ENCODE data around the gene CNPY1. TPM values are rescaled to one million over a fixed set of nuclear protein-coding genes. Genes with fewer than 3 reads are reported as not detected.

Gene CNPY1
- total and polyA plus RNA-seq, 4 donors = 0.41 to 0.79 (median 0.66) TPM; not detected in 1

GRCh38 chr7:155580367-155580766, 34.0 kb upstream of the CNPY1 start:
- Histone ChIP-seq H3K4me1 (ENCODE audit: control insufficient read depth, insufficient read depth, low read length) (peaks cover 4% of the 10 kb centered on the region), H3K4me3 (ENCODE audit: low read depth, low read length) (no peak overlapping the region), H3K27ac (ENCODE audit: low read depth, low read length) (no peak overlapping the region), H3K36me3 (ENCODE audit: control insufficient read depth, insufficient read depth, low read length) (peaks cover 3% of the 10 kb centered on the region), H3K27me3 (ENCODE audit: control insufficient read depth, insufficient read depth, low read length) (no peaks in the 10 kb centered on the region), H3K9me3 (ENCODE audit: control insufficient read depth, insufficient read depth, low read length) (no peaks in the 10 kb centered on the region)
- WGBS (ENCODE audit: insufficient coverage) = no CpG with 5 or more reads among the region's 3 CpGs
- no peak for DNase-seq (ENCODE audit: low read depth in 4 of 6, low spot score in 6 of 6)

DNA sequence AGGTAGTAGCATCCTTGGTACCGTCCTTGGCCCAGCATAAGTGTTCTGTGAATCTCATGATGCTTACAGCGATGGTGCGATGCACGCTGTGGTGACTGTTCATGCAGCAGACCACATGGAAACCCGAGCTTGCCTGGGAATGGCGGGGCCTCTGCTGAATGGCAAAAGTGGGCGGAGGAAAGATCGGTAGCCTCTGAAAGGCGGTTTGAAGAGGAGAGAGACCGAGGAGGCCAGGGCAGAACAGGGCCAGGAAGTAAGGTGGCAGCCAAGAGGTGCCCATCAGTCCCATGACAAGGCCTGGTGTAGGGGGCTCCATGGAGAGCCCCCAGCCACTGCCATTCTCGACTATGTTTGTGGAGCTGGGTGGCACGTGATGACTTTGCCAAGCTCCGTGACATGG, 33.2 kb upstream of the CNPY1 start:
- DNase-seq (ENCODE audit: low read depth in 4 of 6, low spot score in 6 of 6) = no peak
- no peaks in the 10 kb centered on the region for H3K27me3 ChIP-seq (ENCODE audit: control insufficient read depth, insufficient read depth, low read length)
- H3K4me3 ChIP-seq (ENCODE audit: low read depth, low read length) = no peak overlapping the region
- WGBS (ENCODE audit: insufficient coverage) = 78% methylated on average over 13 of the region's 13 CpGs
- H3K36me3 ChIP-seq (ENCODE audit: control insufficient read depth, insufficient read depth, low read length) = peaks cover 3% of the 10 kb centered on the region
- H3K9me3 ChIP-seq (ENCODE audit: control insufficient read depth, insufficient read depth, low read length) = no peaks in the 10 kb centered on the region
- peaks cover 4% of the 10 kb centered on the region for H3K4me1 ChIP-seq (ENCODE audit: control insufficient read depth, insufficient read depth, low read length)
- H3K27ac ChIP-seq (ENCODE audit: low read depth, low read length) = no peak overlapping the region

GRCh38 chr7:155578016-155578415, 31.7 kb upstream of the CNPY1 start:
- H3K4me1 ChIP-seq (ENCODE audit: control insufficient read depth, insufficient read depth, low read length) = no peaks in the 10 kb centered on the region
- H3K27ac ChIP-seq (ENCODE audit: low read depth, low read length) = no peak overlapping the region
- H3K4me3 ChIP-seq (ENCODE audit: low read depth, low read length) = no peak overlapping the region
- no peaks in the 10 kb centered on the region for H3K9me3 ChIP-seq (ENCODE audit: control insufficient read depth, insufficient read depth, low read length)
- WGBS (ENCODE audit: insufficient coverage) = 90% methylated on average over 12 of the region's 13 CpGs
- H3K27me3 ChIP-seq (ENCODE audit: control insufficient read depth, insufficient read depth, low read length) = no peaks in the 10 kb centered on the region
- H3K36me3 ChIP-seq (ENCODE audit: control insufficient read depth, insufficient read depth, low read length) = peaks cover 3% of the 10 kb centered on the region
- DNase-seq (ENCODE audit: low read depth in 4 of 6, low spot score in 6 of 6) = no peak

DNA sequence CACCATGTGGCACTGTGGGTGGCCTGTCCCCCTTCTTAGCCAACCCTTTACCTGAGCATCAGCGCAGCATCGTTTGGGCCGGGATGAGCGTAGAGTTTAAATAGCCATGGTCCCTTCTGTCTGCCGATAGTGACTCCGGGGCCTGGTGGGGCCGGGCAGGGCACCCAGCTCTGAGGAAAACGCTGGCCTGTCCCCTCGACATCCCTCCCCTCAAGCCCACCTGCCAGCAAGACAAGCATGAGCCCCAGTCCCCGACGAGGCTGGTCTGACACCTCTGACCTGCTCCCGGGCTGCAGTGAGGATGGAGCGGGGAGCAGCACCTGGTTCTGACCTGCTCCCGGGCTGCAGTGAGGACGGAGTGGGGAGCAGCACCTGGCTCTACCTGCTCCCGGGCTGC, 31.1 kb upstream of the CNPY1 start:
- no peak for DNase-seq (ENCODE audit: low read depth in 4 of 6, low spot score in 6 of 6)
- H3K4me3 ChIP-seq (ENCODE audit: low read depth, low read length) = no peak overlapping the region
- H3K36me3 ChIP-seq (ENCODE audit: control insufficient read depth, insufficient read depth, low read length) = peaks cover 3% of the 10 kb centered on the region
- no peaks in the 10 kb centered on the region for H3K9me3 ChIP-seq (ENCODE audit: control insufficient read depth, insufficient read depth, low read length)
- no peaks in the 10 kb centered on the region for H3K27me3 ChIP-seq (ENCODE audit: control insufficient read depth, insufficient read depth, low read length)
- no peaks in the 10 kb centered on the region for H3K4me1 ChIP-seq (ENCODE audit: control insufficient read depth, insufficient read depth, low read length)
- 88% methylated on average over 16 of the region's 16 CpGs for WGBS (ENCODE audit: insufficient coverage)
- no peak overlapping the region for H3K27ac ChIP-seq (ENCODE audit: low read depth, low read length)

- Histone ChIP-seq H3K9me3 (ENCODE audit: control insufficient read depth, insufficient read depth, low read length) (no peaks in the 10 kb centered on the region), H3K27me3 (ENCODE audit: control insufficient read depth, insufficient read depth, low read length) (no peaks in the 10 kb centered on the region), H3K4me3 (ENCODE audit: low read depth, low read length) (no peak overlapping the region), H3K36me3 (ENCODE audit: control insufficient read depth, insufficient read depth, low read length) (peaks cover 3% of the 10 kb centered on the region), H3K27ac (ENCODE audit: low read depth, low read length) (no peak overlapping the region), H3K4me1 (ENCODE audit: control insufficient read depth, insufficient read depth, low read length) (no peaks in the 10 kb centered on the region)
- DNase-seq (ENCODE audit: low read depth in 4 of 6, low spot score in 6 of 6) = no peak
- WGBS (ENCODE audit: insufficient coverage) = 89% methylated on average over 16 of the region's 17 CpGs
These were observed 30.6 kb upstream of the CNPY1 start for GRCh38 chr7:155576900-155577508.

DNA sequence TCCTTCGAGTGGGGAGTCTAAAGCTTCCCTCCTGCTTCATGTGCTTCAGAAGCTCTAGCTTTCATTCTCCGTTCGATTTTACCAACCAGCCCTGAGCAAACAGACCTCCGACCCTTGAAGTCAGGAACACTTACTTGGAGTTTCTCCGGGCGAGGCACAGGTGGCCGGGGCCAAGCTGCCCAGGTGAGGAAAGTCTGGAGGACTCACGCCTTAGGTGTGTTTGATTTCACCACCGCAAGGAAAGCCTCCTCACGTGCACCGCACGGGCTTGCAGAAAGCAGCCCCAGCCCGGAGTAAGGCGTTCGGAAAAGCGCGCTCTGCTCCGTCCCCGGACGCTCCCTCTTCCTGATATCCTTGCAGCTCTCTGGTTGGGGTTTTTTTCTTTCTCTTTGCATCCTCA, 30.1 kb upstream of the CNPY1 start:
- WGBS (ENCODE audit: insufficient coverage) = 89% methylated on average over 6 of the region's 20 CpGs

GRCh38 chr7:155574556-155575290, 28.4 kb upstream of the CNPY1 start:
- no peaks in the 10 kb centered on the region for H3K9me3 ChIP-seq (ENCODE audit: control insufficient read depth, insufficient read depth, low read length)
- no peaks in the 10 kb centered on the region for H3K4me1 ChIP-seq (ENCODE audit: control insufficient read depth, insufficient read depth, low read length)
- 86% methylated on average over 6 of the region's 10 CpGs for WGBS (ENCODE audit: insufficient coverage)
- DNase-seq (ENCODE audit: low read depth in 4 of 6, low spot score in 6 of 6) = peak in 1 of 6 donors; percentile 20
- H3K27me3 ChIP-seq (ENCODE audit: control insufficient read depth, insufficient read depth, low read length) = no peaks in the 10 kb centered on the region
- H3K36me3 ChIP-seq (ENCODE audit: control insufficient read depth, insufficient read depth, low read length) = peaks cover 3% of the 10 kb centered on the region
- H3K4me3 ChIP-seq (ENCODE audit: low read depth, low read length) = no peak overlapping the region
- no peak overlapping the region for H3K27ac ChIP-seq (ENCODE audit: low read depth, low read length)

More for the DNA sequence above, 30.1 kb upstream of the CNPY1 start:
- H3K9me3 ChIP-seq (ENCODE audit: control insufficient read depth, insufficient read depth, low read length) = no peaks in the 10 kb centered on the region
- H3K4me1 ChIP-seq (ENCODE audit: control insufficient read depth, insufficient read depth, low read length) = no peaks in the 10 kb centered on the region
- DNase-seq (ENCODE audit: low read depth in 4 of 6, low spot score in 6 of 6) = no peak
- no peak overlapping the region for H3K27ac ChIP-seq (ENCODE audit: low read depth, low read length)
- no peaks in the 10 kb centered on the region for H3K27me3 ChIP-seq (ENCODE audit: control insufficient read depth, insufficient read depth, low read length)
- H3K4me3 ChIP-seq (ENCODE audit: low read depth, low read length) = no peak overlapping the region
- peaks cover 3% of the 10 kb centered on the region for H3K36me3 ChIP-seq (ENCODE audit: control insufficient read depth, insufficient read depth, low read length)

DNA sequence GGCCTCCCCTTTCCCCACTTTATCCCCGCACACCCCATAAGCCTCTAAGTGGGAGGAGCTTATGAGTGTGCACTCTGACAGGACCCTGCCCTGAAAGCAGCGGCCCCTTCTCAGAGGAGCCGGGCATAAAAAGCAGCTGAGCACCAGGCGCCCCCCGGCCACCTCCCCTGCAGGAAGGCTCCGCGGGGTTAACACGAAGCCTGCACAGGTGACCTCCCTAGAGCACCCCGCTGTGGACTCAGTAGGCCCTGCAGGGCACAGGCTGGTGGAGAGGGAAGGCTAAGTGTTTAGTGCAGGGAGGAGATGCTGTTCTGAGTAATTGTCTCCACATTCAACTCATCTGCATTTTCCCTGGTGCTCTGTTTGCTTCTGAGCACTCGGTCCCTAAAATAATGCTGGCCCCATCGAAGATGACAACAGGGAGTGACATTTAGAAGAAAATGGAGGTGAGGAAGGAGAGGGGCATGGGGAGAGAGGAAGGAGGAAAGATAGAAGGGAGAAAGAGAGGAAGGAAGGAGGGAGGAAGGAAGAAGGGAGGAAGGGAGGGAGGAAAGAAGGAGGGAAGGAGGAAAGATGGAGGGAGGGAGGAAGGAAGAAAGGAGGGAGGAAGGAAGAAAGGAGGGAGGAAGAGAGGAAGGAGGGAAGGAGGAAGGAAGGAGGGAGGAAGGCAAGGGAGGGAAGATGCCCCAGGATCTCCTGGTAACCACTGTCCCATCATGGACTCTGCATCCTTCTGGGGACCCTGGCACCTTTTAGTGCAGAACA, 25.4 kb upstream of the CNPY1 start:
- Histone ChIP-seq H3K9me3 (ENCODE audit: control insufficient read depth, insufficient read depth, low read length) (no peaks in the 10 kb centered on the region), H3K36me3 (ENCODE audit: control insufficient read depth, insufficient read depth, low read length) (no peaks in the 10 kb centered on the region), H3K27ac (ENCODE audit: low read depth, low read length) (no peak overlapping the region), H3K4me1 (ENCODE audit: control insufficient read depth, insufficient read depth, low read length) (no peaks in the 10 kb centered on the region), H3K27me3 (ENCODE audit: control insufficient read depth, insufficient read depth, low read length) (no peaks in the 10 kb centered on the region), H3K4me3 (ENCODE audit: low read depth, low read length) (no peak overlapping the region)
- no peak for DNase-seq (ENCODE audit: low read depth in 4 of 6, low spot score in 6 of 6)
- WGBS (ENCODE audit: insufficient coverage) = 49% methylated on average over 9 of the region's 11 CpGs

GRCh38 chr7:155570991-155571390, 24.6 kb upstream of the CNPY1 start:
- Histone ChIP-seq H3K27ac (ENCODE audit: low read depth, low read length) (no peak overlapping the region), H3K27me3 (ENCODE audit: control insufficient read depth, insufficient read depth, low read length) (no peaks in the 10 kb centered on the region), H3K9me3 (ENCODE audit: control insufficient read depth, insufficient read depth, low read length) (no peaks in the 10 kb centered on the region), H3K4me1 (ENCODE audit: control insufficient read depth, insufficient read depth, low read length) (no peaks in the 10 kb centered on the region), H3K36me3 (ENCODE audit: control insufficient read depth, insufficient read depth, low read length) (no peaks in the 10 kb centered on the region), H3K4me3 (ENCODE audit: low read depth, low read length) (no peak overlapping the region)
- no peak for DNase-seq (ENCODE audit: low read depth in 4 of 6, low spot score in 6 of 6)
- WGBS (ENCODE audit: insufficient coverage) = 94% methylated on average over 5 of the region's 6 CpGs
